OCI-LY7 (cell line): ENCODE measurements around the gene FLRT2. TPM values are rescaled to one million over a fixed set of nuclear protein-coding genes. Genes with fewer than 3 reads are reported as not detected.

Experiments
- BruUV-seq: library from RNA; stranded (reverse); fragments of 400-500 nt; replicated peaks from 2 replicates; lab custom pipeline; 2021; lab: Mats Ljungman, UMichigan
- CTCF ChIA-PET: fragments of 300-600 bp; sonication (Branson Sonifier 250); formaldehyde crosslinking; loops from one replicate; lab custom pipeline; 2022; ENCODE audit warnings: antibody characterized with exemption; ENCODE audit not compliant: unreplicated experiment; lab: Charles Lee
- POLR2A ChIA-PET: fragments of 300-600 bp; sonication (Branson Sonifier 250); formaldehyde crosslinking; loops from one replicate; lab custom pipeline; 2022; ENCODE audit warnings: antibody characterized with exemption; lab: Charles Lee
- DNase-seq: peaks from one replicate; pipeline ENCODE4 v3.0.0-alpha.2; 2015; ENCODE audit warnings: low spot score
- H2AFZ ChIP-seq: fragments of 200-600 bp; sonication (generic), shearing (Covaris generic); 2 replicates; pipeline ENCODE4 v1.6.1; 2014; ENCODE audit warnings: mild to moderate bottlenecking, antibody characterized with exemption, low read length, moderate library complexity
- H3K27ac ChIP-seq: fragments of 200-600 bp; sonication (generic); 2 replicates; pipeline ENCODE4 v1.5.1; 2014; ENCODE audit warnings: mixed run types, low read depth, mild to moderate bottlenecking, moderate library complexity, low read length, inconsistent platforms; ENCODE audit not compliant: poor library complexity, severe bottlenecking
- H3K36me3 ChIP-seq: fragments of 200-600 bp; sonication (generic); 2 replicates; pipeline ENCODE4 v1.6.1; 2014; ENCODE audit warnings: mild to moderate bottlenecking, antibody characterized with exemption, low read length, moderate library complexity, mixed read lengths; ENCODE audit not compliant: insufficient read depth
- H3K4me1 ChIP-seq: fragments of 200-600 bp; sonication (generic); 2 replicates; pipeline ENCODE4 v1.5.1; 2014; ENCODE audit warnings: mild to moderate bottlenecking, low read length; ENCODE audit not compliant: insufficient read depth, poor library complexity, severe bottlenecking
- H3K4me2 ChIP-seq: fragments of 200-600 bp; sonication (generic); 2 replicates; pipeline ENCODE4 v1.6.1; 2014; ENCODE audit warnings: mild to moderate bottlenecking, low read length
- H3K4me3 ChIP-seq: fragments of 200-600 bp; sonication (generic); 2 replicates; pipeline ENCODE4 v1.5.1; 2014; ENCODE audit warnings: mild to moderate bottlenecking, low read depth, low read length; ENCODE audit not compliant: poor library complexity, severe bottlenecking
- H3K79me2 ChIP-seq: fragments of 200-600 bp; sonication (generic); 2 replicates; pipeline ENCODE4 v1.6.1; 2016; ENCODE audit warnings: low read depth, mild to moderate bottlenecking, low read length, moderate library complexity, mixed read lengths; ENCODE audit not compliant: insufficient read depth
- H3K9me2 ChIP-seq: fragments of 200-600 bp; sonication (generic); 2 replicates; pipeline ENCODE4 v1.6.1; 2016; ENCODE audit warnings: mild to moderate bottlenecking, low read length, mixed read lengths; ENCODE audit not compliant: insufficient read depth
- H3K9me3 ChIP-seq: fragments of 200-600 bp; sonication (generic); 2 replicates; pipeline ENCODE4 v1.6.1; 2014; ENCODE audit warnings: mild to moderate bottlenecking, mixed run types, low read length, mixed read lengths
- H4K20me1 ChIP-seq: fragments of 200-600 bp; sonication (generic); 2 replicates; pipeline ENCODE4 v1.6.1; 2014; ENCODE audit warnings: mild to moderate bottlenecking, antibody characterized with exemption, low read length, moderate library complexity, mixed read lengths; ENCODE audit not compliant: insufficient read depth
- CTCF ChIP-seq: fragments of 200-600 bp; sonication (generic); conservative IDR thresholded peaks from 2 replicates; pipeline ENCODE4 v1.5.1; 2014; ENCODE audit warnings: mild to moderate bottlenecking, antibody characterized with exemption, low read length, moderate library complexity, mixed read lengths
- EZH2phosphoT487 ChIP-seq: fragments of 200-600 bp; sonication (generic); IDR thresholded peaks from 2 replicates; pipeline ENCODE4 v1.6.1; 2018; ENCODE audit warnings: low read depth, borderline replicate concordance, mild to moderate bottlenecking, mixed run types, antibody characterized with exemption, low read length, moderate library complexity, mixed read lengths
- intact Hi-C: fragments of 100-400 bp; cut with micrococcal nuclease; formaldehyde crosslinking; loops from one replicate; pipeline ENCODE4 v1.10.0; 2022; ENCODE audit not compliant: unreplicated experiment
- total RNA-seq, 2 experiments: library from RNA; depleted of rRNA in 1 of 2; stranded (reverse); fragments of >200 nt in 1 of 2; shearing (Covaris generic) in 1 of 2; gene quantifications; 2 replicates each; pipeline ENCODE4 v1.2.3, GENCODE V29; 2014 to 2022

Gene FLRT2
- total RNA-seq, 2 experiments from 2014 or later: not detected

- Histone ChIP-seq H2AFZ (no peak overlapping the region), H3K4me3 (no peak overlapping the region), H3K36me3 (no peaks in the 10 kb centered on the region), H3K9me3 (no peaks in the 10 kb centered on the region), H3K27ac (no peak overlapping the region), H3K79me2 (no peaks in the 10 kb centered on the region), H3K4me1 (no peaks in the 10 kb centered on the region), H4K20me1 (no peaks in the 10 kb centered on the region), H3K9me2 (no peaks in the 10 kb centered on the region), H3K4me2 (no peak overlapping the region)
- TF ChIP-seq CTCF (no peak), EZH2phosphoT487 (no peak)
- DNase-seq: no peak
- intact Hi-C loops: no loop called here
- POLR2A ChIA-PET: no interaction called here
- CTCF ChIA-PET: no interaction called here
- BruUV-seq: no TSS peak
Measured at GRCh38 chr14:85482552-85482951, 47.4 kb upstream of the FLRT2 start.

- Histone ChIP-seq H2AFZ (no peak overlapping the region), H3K4me1 (no peaks in the 10 kb centered on the region), H3K36me3 (no peaks in the 10 kb centered on the region), H3K4me2 (no peak overlapping the region), H3K9me2 (no peaks in the 10 kb centered on the region), H3K4me3 (no peak overlapping the region), H3K79me2 (no peaks in the 10 kb centered on the region), H4K20me1 (no peaks in the 10 kb centered on the region), H3K9me3 (no peaks in the 10 kb centered on the region), H3K27ac (no peak overlapping the region)
- ChIA-PET CTCF (no interaction called here), POLR2A (no interaction called here)
- DNase-seq: no peak
- no TSS peak for BruUV-seq
- TF ChIP-seq EZH2phosphoT487: no peak
- TF ChIP-seq CTCF: no peak
- intact Hi-C loops: no loop called here
Measured at GRCh38 chr14:85483037-85483436, 46.9 kb upstream of the FLRT2 start.

GRCh38 chr14:85483652-85484051 lies 46.3 kb upstream of the FLRT2 start:
- Histone ChIP-seq H3K27ac (no peak overlapping the region), H3K4me1 (no peaks in the 10 kb centered on the region), H2AFZ (no peak overlapping the region), H4K20me1 (no peaks in the 10 kb centered on the region), H3K79me2 (no peaks in the 10 kb centered on the region), H3K4me2 (no peak overlapping the region), H3K4me3 (no peak overlapping the region), H3K9me2 (no peaks in the 10 kb centered on the region), H3K9me3 (no peaks in the 10 kb centered on the region), H3K36me3 (no peaks in the 10 kb centered on the region)
- no peak for TF ChIP-seq EZH2phosphoT487
- no peak for TF ChIP-seq CTCF
- intact Hi-C loops: no loop called here
- CTCF ChIA-PET: no interaction called here
- BruUV-seq: no TSS peak
- no peak for DNase-seq
- POLR2A ChIA-PET: no interaction called here
